Activated naive CD4-positive, alpha-beta T cell treated with anti-CD3 and anti-CD28 coated beads, Interleukin-2, amount 50 U/mL, for 72 hours (primary cell): ENCODE data around the gene NFYC. TPM values are rescaled to one million over a fixed set of nuclear protein-coding genes. Genes with fewer than 3 reads are reported as not detected.

Experiments
- ATAC-seq, 2 donors: fragments of 150-1000 bp; cut with Tn5 transposase; 2 replicates each; pipeline ENCODE4 v1.10.0; 2021; ENCODE audit warnings: mild to moderate bottlenecking in 2 of 2, moderate library complexity in 2 of 2
- DNase-seq, 2 donors: peaks; one replicate each; pipeline ENCODE4 v3.0.0; 2021 to 2022; ENCODE audit warnings: low spot score in 2 of 2
- H3K27ac Mint-ChIP-seq, 2 donors: one replicate each; pipeline ENCODE4 v1.8.0; 2022; ENCODE audit warnings: mild to moderate bottlenecking in 2 of 2, mixed read lengths in 2 of 2
- H3K36me3 Mint-ChIP-seq, 2 donors: one replicate each; pipeline ENCODE4 v1.8.0; 2022; ENCODE audit warnings: mixed read lengths in 2 of 2
- H3K9me3 Mint-ChIP-seq, 2 donors: one replicate each; pipeline ENCODE4 v1.8.0; 2022; ENCODE audit warnings: mixed read lengths in 2 of 2
- total RNA-seq, 2 donors: library from RNA; stranded (reverse); gene quantifications; one replicate each; pipeline ENCODE4 v1.2.3, GENCODE V29; 2022

The NFYC gene
- total RNA-seq, 2 donors from 2014 or later = 58.9 to 62.5 TPM

DNA sequence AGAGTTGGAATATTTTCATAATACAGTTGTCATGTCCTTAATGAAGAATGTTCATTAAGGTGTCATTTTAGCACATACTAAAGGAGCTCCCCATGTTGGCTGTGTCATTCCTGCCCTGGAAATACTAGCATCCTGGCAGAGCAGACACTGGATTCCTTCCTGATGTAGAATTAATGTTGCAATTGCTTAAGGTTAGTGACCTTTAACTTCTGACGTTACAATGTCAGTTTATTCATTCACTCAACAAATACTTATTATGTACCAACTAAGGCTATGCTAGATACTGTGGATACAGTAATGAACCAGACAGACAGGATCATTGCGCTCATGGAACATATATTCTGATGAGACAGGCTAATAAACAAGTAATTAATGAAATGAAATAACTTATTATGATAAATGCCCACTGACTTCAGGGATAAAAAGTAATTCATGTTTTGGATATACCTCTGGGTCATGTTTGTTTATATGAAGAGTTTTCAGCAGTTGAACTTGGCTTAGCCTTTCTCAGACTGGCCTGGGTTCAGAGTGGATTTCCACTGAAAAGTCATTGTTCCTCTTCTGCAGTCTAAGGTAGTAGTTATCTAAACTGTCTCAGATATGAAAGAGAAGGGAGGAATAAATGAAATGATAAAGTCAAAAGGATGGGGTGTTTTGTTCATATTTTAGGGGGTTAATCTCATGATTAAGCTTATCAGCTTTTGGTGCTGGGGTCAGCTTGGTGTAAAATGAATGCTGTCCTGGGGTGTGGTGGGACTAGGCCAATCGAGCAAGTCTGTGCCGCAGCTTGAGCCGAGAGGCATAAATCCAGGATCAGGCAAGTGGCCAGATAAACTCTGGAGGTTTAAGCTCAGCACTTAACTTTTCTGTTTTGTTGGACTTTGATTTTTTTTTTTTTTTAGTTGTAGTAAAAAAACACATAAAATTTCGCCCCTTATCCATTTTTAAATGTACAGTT is 48.8 kb downstream of the NFYC start:
- H3K36me3 Mint-ChIP-seq = peaks cover 5 to 32% of the 10 kb centered on the region in 2 donors
- ATAC-seq = no peak
- peak overlapping the region in 1 of 2 donors; percentile 45 for H3K27ac Mint-ChIP-seq

DNA sequence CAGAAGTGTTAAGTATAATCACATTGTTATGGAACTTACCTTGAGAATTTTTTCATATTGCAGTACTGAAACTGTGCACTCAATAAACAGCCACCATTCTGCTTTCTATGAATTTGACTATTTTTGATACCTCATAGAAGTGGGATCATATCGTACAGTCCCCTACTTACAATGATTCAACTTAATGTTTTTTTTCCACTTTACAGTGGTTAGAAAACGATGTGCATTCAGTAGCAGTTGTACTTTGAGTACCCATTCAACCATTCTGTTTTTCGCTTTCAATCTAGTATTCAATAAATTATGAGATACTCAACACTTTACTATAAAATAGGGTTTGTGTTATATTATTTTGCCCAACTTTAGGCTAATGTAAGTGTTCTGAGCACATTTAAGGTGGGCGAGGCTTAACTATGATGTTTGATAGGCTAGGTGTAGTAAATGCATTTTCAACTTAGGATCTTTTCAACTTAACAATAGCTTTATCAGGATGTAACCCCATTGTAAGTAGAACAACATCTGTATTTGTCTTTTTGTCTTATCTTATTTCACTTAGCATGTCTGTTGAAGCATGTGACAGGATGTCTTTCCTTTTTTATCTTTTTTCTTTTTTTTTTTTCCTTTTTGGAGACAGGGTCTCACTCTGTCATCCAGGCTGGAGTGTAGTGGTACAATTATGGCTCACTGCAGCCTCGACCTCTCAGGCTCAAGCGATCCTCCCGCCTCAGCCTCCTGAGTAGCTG is 49.7 kb downstream of the NFYC start:
- peak overlapping the region in 1 of 2 donors; percentile 84 for H3K27ac Mint-ChIP-seq
- no peaks in the 10 kb centered on the region for H3K9me3 Mint-ChIP-seq
- DNase-seq (no peak), ATAC-seq (peak; percentile 28 to 87)
- peaks cover 5 to 41% of the 10 kb centered on the region in 2 donors for H3K36me3 Mint-ChIP-seq

More for the DNA sequence above, 48.8 kb downstream of the NFYC start:
- H3K9me3 Mint-ChIP-seq = no peaks in the 10 kb centered on the region
- DNase-seq = no peak

- DNase-seq = peak in 1 of 2 donors; percentile 20
- peak; percentile 79 to 95 for ATAC-seq
- Mint-ChIP-seq H3K36me3 (peaks cover 5 to 48% of the 10 kb centered on the region in 2 donors), H3K27ac (peak overlapping the region; percentile 45 to 84), H3K9me3 (no peaks in the 10 kb centered on the region)
Measured at GRCh38 chr1:40742363-40743061, 51.0 kb downstream of the NFYC start.

DNA sequence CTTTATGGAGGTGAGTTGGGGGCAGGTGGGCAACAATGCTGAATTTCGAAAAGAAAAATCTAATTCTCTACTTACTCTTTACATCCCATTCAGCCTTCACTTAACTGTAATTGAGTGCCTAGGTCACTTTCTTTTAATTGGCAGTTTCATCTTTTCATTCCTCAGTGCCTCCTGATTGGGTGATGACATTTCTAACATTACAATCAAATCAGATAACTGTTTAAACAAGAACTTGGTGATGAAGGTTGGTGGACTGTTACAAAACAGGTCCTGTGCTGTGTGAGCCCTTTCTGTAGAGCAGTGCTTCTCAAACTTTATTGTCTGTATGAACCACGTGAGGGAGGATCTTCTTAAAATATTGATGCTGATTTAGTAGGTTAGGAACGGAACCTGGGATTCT is 51.9 kb downstream of the NFYC start:
- H3K9me3 Mint-ChIP-seq = no peaks in the 10 kb centered on the region
- H3K36me3 Mint-ChIP-seq = peaks cover 5 to 49% of the 10 kb centered on the region in 2 donors
- DNase-seq (no peak), ATAC-seq (no peak)
- H3K27ac Mint-ChIP-seq = peak overlapping the region in 1 of 2 donors; percentile 84

DNA sequence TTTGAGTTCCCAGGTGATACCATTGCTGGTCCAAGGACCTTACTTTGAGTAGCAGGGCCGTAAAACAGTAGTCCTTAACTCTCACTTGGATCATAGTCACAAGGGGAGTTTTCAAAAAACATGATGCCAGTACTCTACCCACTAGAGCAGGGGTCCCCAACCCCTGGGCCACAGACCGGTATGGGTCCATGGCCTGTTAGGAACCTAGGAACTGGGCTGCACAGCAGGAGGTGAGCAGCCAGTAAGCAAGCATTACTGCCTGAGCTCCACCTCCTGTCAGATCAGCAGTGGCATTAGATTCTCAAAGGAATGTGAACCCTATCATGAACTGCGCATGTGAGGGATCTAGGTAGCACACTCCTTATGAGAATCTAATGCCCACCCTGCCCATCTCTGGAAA is 52.4 kb downstream of the NFYC start:
- Mint-ChIP-seq H3K9me3 (no peaks in the 10 kb centered on the region), H3K27ac (peak overlapping the region in 1 of 2 donors; percentile 84), H3K36me3 (peaks cover 5 to 49% of the 10 kb centered on the region in 2 donors)
- DNase-seq (no peak), ATAC-seq (no peak)

GRCh38 chr1:40745176-40745575 is 53.7 kb downstream of the NFYC start:
- no peak for ATAC-seq
- no peak for DNase-seq
- Mint-ChIP-seq H3K27ac (peak overlapping the region in 1 of 2 donors; percentile 68), H3K9me3 (no peaks in the 10 kb centered on the region), H3K36me3 (peaks cover 0 to 48% of the 10 kb centered on the region in 2 donors)

DNA sequence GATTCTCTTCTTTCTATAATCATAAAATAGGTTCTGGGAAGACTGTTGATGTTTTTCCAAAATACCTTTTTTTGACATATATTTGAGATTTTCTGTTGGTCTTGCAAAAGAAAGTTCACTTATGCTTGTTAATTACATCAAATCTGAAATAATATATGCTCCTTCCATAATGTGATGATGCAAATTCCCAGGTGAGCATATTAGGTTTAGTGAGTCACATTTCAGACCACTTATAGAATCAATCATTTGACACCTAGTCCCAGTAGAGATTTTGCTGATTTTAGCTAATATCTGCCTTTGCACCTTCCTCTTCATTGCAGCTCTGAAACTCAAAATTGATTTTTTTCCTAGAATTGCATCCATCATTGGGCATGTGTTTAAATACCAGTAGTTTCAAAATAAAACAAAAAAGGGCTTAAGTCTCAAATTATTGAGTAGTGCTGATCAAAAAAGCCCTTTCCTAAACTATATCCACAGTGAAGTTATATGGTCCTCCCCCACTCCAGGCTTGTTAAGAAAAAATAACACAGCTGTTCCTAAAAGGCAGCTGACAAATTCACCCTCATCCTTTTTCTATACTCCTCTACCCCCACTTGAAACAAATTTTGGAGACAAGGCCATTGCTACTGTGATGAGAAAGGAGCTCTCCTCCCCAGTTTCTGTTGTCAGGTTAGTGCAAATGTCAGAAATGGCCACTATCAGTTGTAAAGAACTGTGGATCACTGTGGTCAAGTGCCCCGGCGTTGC is 55.0 kb downstream of the NFYC start:
- Mint-ChIP-seq H3K9me3 (no peaks in the 10 kb centered on the region), H3K27ac (peak overlapping the region; percentile 7 to 68), H3K36me3 (peaks cover 0 to 58% of the 10 kb centered on the region in 2 donors)
- DNase-seq = no peak
- no peak for ATAC-seq

GRCh38 chr1:40748841-40749718 is 57.6 kb downstream of the NFYC start:
- no peaks in the 10 kb centered on the region for H3K9me3 Mint-ChIP-seq
- H3K36me3 Mint-ChIP-seq = peaks cover 0 to 43% of the 10 kb centered on the region in 2 donors
- H3K27ac Mint-ChIP-seq = peak overlapping the region in 1 of 2 donors; percentile 23

GRCh38 chr1:40749817-40750216 is 58.3 kb downstream of the NFYC start:
- H3K9me3 Mint-ChIP-seq = no peaks in the 10 kb centered on the region
- peak overlapping the region in 1 of 2 donors; percentile 23 for H3K27ac Mint-ChIP-seq
- DNase-seq = no peak
- ATAC-seq = no peak
- peaks cover 6 to 45% of the 10 kb centered on the region in 2 donors for H3K36me3 Mint-ChIP-seq

More at GRCh38 chr1:40748841-40749718, 57.6 kb downstream of the NFYC start:
- DNase-seq (no peak), ATAC-seq (no peak)

- Mint-ChIP-seq H3K27ac (no peak overlapping the region), H3K9me3 (no peaks in the 10 kb centered on the region), H3K36me3 (peaks cover 9 to 41% of the 10 kb centered on the region in 2 donors)
- no peak for DNase-seq
- ATAC-seq = no peak
Measured at GRCh38 chr1:40750451-40750908, 59.0 kb downstream of the NFYC start.

- DNase-seq = no peak
- ATAC-seq = peak in 1 of 2 donors; percentile 41
- no peaks in the 10 kb centered on the region for H3K9me3 Mint-ChIP-seq
- H3K27ac Mint-ChIP-seq = no peak overlapping the region
- peaks cover 9 to 34% of the 10 kb centered on the region in 2 donors for H3K36me3 Mint-ChIP-seq
Measured at GRCh38 chr1:40751802-40752201, 60.3 kb downstream of the NFYC start.

GRCh38 chr1:40753142-40753882 is 61.8 kb downstream of the NFYC start:
- peaks cover 9 to 25% of the 10 kb centered on the region in 2 donors for H3K36me3 Mint-ChIP-seq
- no peaks in the 10 kb centered on the region for H3K9me3 Mint-ChIP-seq
- DNase-seq (no peak), ATAC-seq (peak; percentile 68 to 97)
- H3K27ac Mint-ChIP-seq = peak overlapping the region; percentile 70 to 84

- Mint-ChIP-seq H3K9me3 (no peaks in the 10 kb centered on the region), H3K36me3 (peaks cover 14 to 21% of the 10 kb centered on the region in 2 donors), H3K27ac (no peak overlapping the region)
- DNase-seq (no peak), ATAC-seq (no peak)
Measured at GRCh38 chr1:40754201-40754600, 62.7 kb downstream of the NFYC start.

- no peaks in the 10 kb centered on the region for H3K9me3 Mint-ChIP-seq
- peak overlapping the region in 1 of 2 donors; percentile 31 for H3K27ac Mint-ChIP-seq
- no peak for ATAC-seq
Measured at GRCh38 chr1:40755067-40755466, 63.6 kb downstream of the NFYC start.

More at GRCh38 chr1:40755067-40755466, 63.6 kb downstream of the NFYC start:
- DNase-seq = no peak
- peaks cover 20% of the 10 kb centered on the region in 2 donors for H3K36me3 Mint-ChIP-seq
